Stimulated activated CD8-positive, alpha-beta memory T cell treated with anti-CD3 and anti-CD28 coated beads, Interleukin-4, amount 100 ng/mL, for 4 hours (primary cell): Measurements from ENCODE around the gene CBLB.

Experiments
- DNase-seq, 2 donors: peaks; one replicate each; pipeline ENCODE4 v3.0.0-alpha.2; 2020; ENCODE audit warnings: low read depth in 2 of 2, low spot score in 1 of 2

Gene CBLB

DNA sequence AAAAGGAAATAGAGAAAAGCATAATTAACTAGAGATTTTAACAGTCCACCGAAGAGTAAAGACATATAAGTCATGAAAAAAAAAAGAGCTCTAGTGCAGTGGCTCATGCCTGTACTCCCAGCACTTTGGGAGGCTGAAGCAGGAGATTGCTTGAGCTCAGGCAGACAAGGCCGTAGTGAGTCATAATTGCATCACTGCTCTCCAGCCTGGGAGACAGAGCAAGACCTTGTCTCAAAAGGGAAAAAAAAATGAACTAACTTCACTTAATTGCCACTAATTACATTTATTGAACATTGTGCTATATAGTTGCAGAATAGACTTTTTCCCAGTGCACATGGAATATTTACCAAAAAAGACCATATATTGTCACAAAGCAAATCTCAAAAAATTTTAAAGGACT, 221.8 kb downstream of the CBLB start:
- DNase-seq: no peak

DNA sequence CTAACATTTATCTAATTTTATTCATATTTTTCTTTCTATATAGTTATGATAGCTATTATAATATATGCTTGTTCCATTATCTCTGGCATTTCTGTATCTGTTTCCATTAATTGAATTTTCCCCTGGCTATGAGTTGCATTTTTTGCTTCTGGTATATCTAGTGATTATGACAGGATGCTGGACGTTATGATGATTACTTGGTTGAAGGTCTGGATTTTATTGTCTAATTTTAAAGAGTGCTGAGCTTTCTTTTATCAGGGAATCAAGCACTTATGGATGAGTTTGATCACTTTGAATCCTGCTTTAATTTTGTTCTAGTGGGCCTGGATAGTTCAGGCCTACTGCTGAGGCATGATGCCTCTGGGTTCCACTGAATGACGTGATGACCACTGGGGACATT, 229.7 kb downstream of the CBLB start:
- DNase-seq: no peak

GRCh38 chr3:105634708-105635107, 234.1 kb downstream of the CBLB start:
- no peak for DNase-seq

DNA sequence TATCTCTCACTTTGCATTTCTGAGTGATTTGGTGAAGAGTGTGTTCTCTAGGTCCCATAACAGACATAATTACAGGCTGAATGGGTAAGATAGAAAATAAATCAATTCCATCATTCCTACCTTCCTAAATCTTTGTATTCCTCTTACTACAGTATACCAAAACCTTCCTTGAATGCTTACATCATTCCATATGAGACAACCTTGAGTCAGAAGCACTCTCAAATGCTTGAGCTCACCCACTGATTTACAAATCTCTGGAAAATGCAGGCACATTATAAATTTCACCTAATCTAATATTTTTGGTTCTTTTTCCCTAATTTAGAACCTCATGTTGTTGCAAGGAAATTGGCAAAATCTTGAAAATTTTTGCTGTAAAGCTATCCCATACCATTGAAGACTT, 239.1 kb downstream of the CBLB start:
- DNase-seq: no peak

- no peak for DNase-seq
Observed at GRCh38 chr3:105626739-105627138, 242.1 kb downstream of the CBLB start.

GRCh38 chr3:105622169-105622568, 246.6 kb downstream of the CBLB start:
- DNase-seq: no peak

GRCh38 chr3:105620236-105620635, 248.6 kb downstream of the CBLB start:
- no peak for DNase-seq

DNA sequence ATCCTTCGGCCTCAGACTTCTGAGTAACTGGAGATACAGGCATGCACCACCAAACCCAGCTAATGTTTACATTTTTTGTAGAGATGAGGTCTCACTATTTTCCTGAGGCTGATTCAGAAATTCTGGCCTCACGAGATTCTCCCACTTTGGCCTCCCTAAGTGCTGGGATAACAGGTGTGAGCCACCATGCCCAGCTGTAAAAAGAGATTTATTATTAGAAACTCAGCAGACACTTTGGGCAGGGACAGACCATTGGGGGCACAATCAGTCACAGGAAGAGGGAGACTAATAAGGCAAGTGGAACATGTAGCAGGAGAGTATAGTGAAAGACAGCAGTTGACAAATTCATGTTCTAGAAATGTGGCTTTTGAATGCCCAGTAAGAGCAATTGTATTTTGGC, 249.2 kb downstream of the CBLB start:
- no peak for DNase-seq

GRCh38 chr3:105618556-105618955, 250.3 kb downstream of the CBLB start:
- no peak for DNase-seq

GRCh38 chr3:105616374-105617121, 252.3 kb downstream of the CBLB start:
- DNase-seq: no peak

- DNase-seq: no peak
Observed at GRCh38 chr3:105615814-105616213, 253.0 kb downstream of the CBLB start.

GRCh38 chr3:105614288-105615030, 254.4 kb downstream of the CBLB start:
- DNase-seq: no peak

GRCh38 chr3:105613120-105613519, 255.7 kb downstream of the CBLB start:
- DNase-seq: no peak

DNA sequence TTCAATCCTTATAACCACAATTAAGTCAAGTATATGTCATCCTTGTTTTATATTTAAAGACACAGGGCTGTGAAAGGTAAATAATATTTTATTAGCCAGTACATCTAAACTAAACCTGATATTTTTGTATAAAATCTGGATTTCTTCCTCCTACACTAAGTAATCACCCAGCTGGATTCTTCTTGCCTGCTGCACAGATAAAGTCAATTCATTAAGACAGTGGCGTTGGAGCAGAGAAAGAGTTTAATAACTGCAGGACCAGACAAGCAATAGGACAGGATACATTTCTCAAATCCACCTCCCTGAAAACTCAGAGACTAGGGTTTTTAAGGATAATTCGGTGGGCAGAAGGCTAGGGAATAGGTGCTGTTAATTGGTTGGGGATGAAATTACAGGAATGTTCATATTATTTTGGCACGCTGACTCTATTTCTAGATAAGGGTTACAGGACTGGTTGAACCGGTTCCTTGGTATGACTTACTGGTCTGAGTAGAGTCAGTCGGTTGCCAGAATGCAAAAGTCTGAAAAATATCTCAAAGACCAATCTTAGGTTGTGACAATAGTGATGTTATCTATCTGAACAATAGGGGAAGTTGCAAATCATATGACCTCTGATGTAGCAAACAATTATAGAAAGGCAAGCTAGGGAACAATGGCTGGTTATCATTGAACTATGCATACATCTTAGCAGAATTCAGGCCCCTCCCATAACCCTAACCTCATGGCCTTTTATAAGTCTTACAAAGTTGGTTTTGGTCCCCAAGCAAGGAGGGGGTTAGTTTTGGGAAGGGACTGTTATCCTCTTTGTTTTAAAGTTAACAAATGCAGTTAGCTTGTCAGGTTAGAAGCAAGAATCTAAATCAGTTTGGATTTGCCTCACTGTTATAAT, 257.3 kb downstream of the CBLB start:
- no peak for DNase-seq

GRCh38 chr3:105610473-105610872, 258.3 kb downstream of the CBLB start:
- DNase-seq: no peak

GRCh38 chr3:105608623-105609022, 260.2 kb downstream of the CBLB start:
- no peak for DNase-seq

DNA sequence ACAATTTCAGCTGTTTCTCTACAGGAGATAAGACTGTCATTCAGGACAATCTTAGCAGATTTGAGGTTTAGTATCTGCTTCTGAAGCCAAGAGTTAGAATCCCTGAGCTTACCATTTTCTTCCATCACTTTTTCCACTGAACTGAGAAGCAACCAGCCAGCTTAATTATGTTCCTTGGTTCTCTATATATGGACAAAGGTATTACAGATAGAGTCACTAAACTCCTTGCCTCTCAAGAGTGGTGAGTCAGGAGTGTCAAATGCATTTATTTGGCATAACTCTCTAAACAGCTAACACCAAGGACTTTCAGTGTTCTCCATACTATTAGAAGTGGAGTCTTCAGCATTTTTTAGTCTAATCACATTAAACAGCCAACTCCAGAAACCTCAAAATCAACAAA, 262.8 kb downstream of the CBLB start:
- DNase-seq: no peak
